Heart left ventricle (tissue), 13 donors: ENCODE results near the gene DNAJC17.

Source experiments
- CTCF ChIP-seq, 12 donors: fragments of 200-600 bp; sonication (generic) in 4 of 12; IDR thresholded peaks; one replicate each; pipeline versions ENCODE4 v1.5.0 to v1.8.0; 2018 to 2022; ENCODE audit warnings: antibody characterized with exemption in 12 of 12, mild to moderate bottlenecking in 5 of 12
- POLR2A ChIP-seq, 2 donors: fragments of 450-650 bp; IDR thresholded peaks; one replicate each; pipeline ENCODE4 v1.6.1; 2017; ENCODE audit warnings: antibody characterized with exemption in 2 of 2, mild to moderate bottlenecking in 2 of 2, moderate library complexity in 2 of 2
- donor health status: ischemic (EF 13 %, LVEDD 7.1; RV severe dilation, severe dysfunction).
- donor health status: DM: no; HTN: yes; CAD: no.
- donor health status: DM: no; HTN: no; CAD: no.
- donor health status: ischemic (EF 25% LVEDD 6.9; RV normal size, moderate dysfunction).
- donor health status: ischemic (EF 25% LVEDD 5.7; RV mildly dilated, moderate dysfunction).
- donor health status: ischemic (EF 35%, LVEDD 5.7; RV mildly dilated, moderate dysfunction).
- donor health status: nonischemic (EF 11% LVEDD 7.7; RV severe dilation, severe dysfunction).
- donor health status: DM: yes; HTN: yes; CAD: no.
- donor health status: PGD.
- donor health status: ischemic (EF 29% LVEDD 5.4; RV normal size, mild dysfunction).
- donor health status: nonischemic (EF 23%, LVEDD 6.1; RV moderate dilation, normal function).

- no peak for TF ChIP-seq CTCF (IDR thresholded peaks at IDR 0.05)
- no peak for TF ChIP-seq POLR2A (IDR thresholded peaks at IDR 0.05)
Measured at GRCh38 chr15:40743921-40744814, 63.1 kb downstream of the DNAJC17 start.
